Astrocyte (in vitro differentiated cells and primary cell): Measurements from ENCODE around the gene ABCC1. TPM values are rescaled to one million over a fixed set of nuclear protein-coding genes. Genes with fewer than 3 reads are reported as not detected.

Experiments
- DNase-seq: peaks from one replicate; pipeline ENCODE4 v3.0.0-alpha.2; 2010; ENCODE audit warnings: low read depth
- FAIRE-seq: peaks from 2 replicates; lab custom pipeline; 2011; peaks lifted over from hg19 to GRCh38; lab: Jason Lieb, UNC
- H2AFZ ChIP-seq: 2 replicates; pipeline ENCODE4 v1.6.0; 2012; ENCODE audit warnings: low read depth, low read length, inconsistent platforms
- H3K27ac ChIP-seq: 2 replicates; pipeline ENCODE4 v1.5.1; 2011; ENCODE audit warnings: low read depth, low read length, inconsistent platforms
- H3K27me3 ChIP-seq: 2 replicates; pipeline ENCODE4 v1.6.0; 2011; ENCODE audit warnings: low read length, inconsistent platforms; ENCODE audit not compliant: insufficient read depth
- H3K36me3 ChIP-seq: 2 replicates; pipeline ENCODE4 v1.5.1; 2011; ENCODE audit warnings: low read length, inconsistent platforms; ENCODE audit not compliant: insufficient read depth
- H3K4me1 ChIP-seq: 2 replicates; pipeline ENCODE4 v1.5.1; 2011; ENCODE audit warnings: low read length, inconsistent platforms; ENCODE audit not compliant: insufficient read depth
- H3K4me2 ChIP-seq: 2 replicates; pipeline ENCODE4 v1.6.0; 2012; ENCODE audit warnings: low read length, inconsistent platforms
- H3K4me3 ChIP-seq: 2 replicates; pipeline ENCODE4 v1.5.1; 2011; ENCODE audit warnings: low read depth, mild to moderate bottlenecking, low read length, inconsistent platforms; ENCODE audit not compliant: insufficient read depth
- H3K79me2 ChIP-seq: 2 replicates; pipeline ENCODE4 v1.6.0; 2012; ENCODE audit warnings: mild to moderate bottlenecking, low read length, inconsistent platforms; ENCODE audit not compliant: insufficient read depth
- H3K9ac ChIP-seq: 2 replicates; pipeline ENCODE4 v1.6.0; 2012; ENCODE audit warnings: mild to moderate bottlenecking, low read length, inconsistent platforms
- H3K9me3 ChIP-seq: 2 replicates; pipeline ENCODE4 v1.5.1; 2012; ENCODE audit warnings: low read depth, mild to moderate bottlenecking, low read length, inconsistent platforms; ENCODE audit not compliant: insufficient read depth
- H4K20me1 ChIP-seq: 2 replicates; pipeline ENCODE4 v1.6.0; 2012; ENCODE audit warnings: low read length, inconsistent platforms; ENCODE audit not compliant: insufficient read depth
- H3K27ac Mint-ChIP-seq: one replicate; pipeline ENCODE4 v1.8.0; 2021; ENCODE audit warnings: mild to moderate bottlenecking, mixed read lengths; ENCODE audit not compliant: unreplicated experiment
- H3K27me3 Mint-ChIP-seq: one replicate; pipeline ENCODE4 v1.8.0; 2021; ENCODE audit warnings: low read depth, mixed read lengths; ENCODE audit not compliant: unreplicated experiment
- H3K36me3 Mint-ChIP-seq: one replicate; pipeline ENCODE4 v1.8.0; 2021; ENCODE audit warnings: low read depth, mixed read lengths; ENCODE audit not compliant: unreplicated experiment
- H3K4me1 Mint-ChIP-seq: one replicate; pipeline ENCODE4 v1.8.0; 2021; ENCODE audit warnings: low read depth, mixed read lengths; ENCODE audit not compliant: unreplicated experiment
- H3K4me3 Mint-ChIP-seq: one replicate; pipeline ENCODE4 v1.8.0; 2021; ENCODE audit warnings: mild to moderate bottlenecking, moderate library complexity, mixed read lengths; ENCODE audit not compliant: unreplicated experiment
- H3K9me3 Mint-ChIP-seq: one replicate; pipeline ENCODE4 v1.8.0; 2021; ENCODE audit warnings: mild to moderate bottlenecking, mixed read lengths; ENCODE audit not compliant: unreplicated experiment
- EZH2 ChIP-seq: IDR thresholded peaks from 2 replicates; pipeline ENCODE4 v1.6.1; 2012; ENCODE audit warnings: mild to moderate bottlenecking, low read length, inconsistent platforms; ENCODE audit not compliant: insufficient read depth
- total RNA-seq: library from RNA; stranded (reverse); gene quantifications from 2 replicates; pipeline ENCODE4 v1.2.1, GENCODE V29; 2021
- TF ChIP-seq, protein P1 (sequence below): IDR thresholded peaks from 2 replicates; pipeline ENCODE4 v1.5.1; 2011; ENCODE audit warnings: low read depth, mild to moderate bottlenecking, inconsistent platforms, low read length, moderate library complexity; ENCODE audit not compliant: insufficient read depth

ABCC1 gene
- total RNA-seq, 1 donor from 2014 or later = 42.1 TPM

DNA sequence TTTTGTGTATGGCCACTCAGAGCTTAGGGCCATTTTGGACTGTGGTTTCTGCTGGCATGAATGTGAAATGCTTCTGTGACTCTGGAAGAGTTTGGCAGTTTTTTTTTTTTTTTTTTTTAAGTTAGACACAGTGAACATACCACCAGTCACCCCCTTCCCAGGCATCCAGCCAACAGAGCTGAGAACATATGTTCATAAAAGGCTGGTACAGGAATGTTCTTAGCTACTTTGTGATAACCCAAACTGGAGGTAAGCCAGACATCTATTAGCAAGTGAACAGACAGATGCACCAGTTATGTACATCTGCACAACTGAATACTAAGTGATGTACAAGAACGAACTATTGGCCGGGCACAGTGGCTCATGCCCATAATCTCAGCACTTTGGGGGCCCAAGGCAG is 92.7 kb downstream of the ABCC1 start:
- Mint-ChIP-seq H3K27ac (no peak overlapping the region), H3K36me3 (peaks cover 33% of the 10 kb centered on the region), H3K27me3 (no peaks in the 10 kb centered on the region), H3K9me3 (no peaks in the 10 kb centered on the region), H3K4me1 (peaks cover 11% of the 10 kb centered on the region), H3K4me3 (no peak overlapping the region)
- TF ChIP-seq, protein P1, sequence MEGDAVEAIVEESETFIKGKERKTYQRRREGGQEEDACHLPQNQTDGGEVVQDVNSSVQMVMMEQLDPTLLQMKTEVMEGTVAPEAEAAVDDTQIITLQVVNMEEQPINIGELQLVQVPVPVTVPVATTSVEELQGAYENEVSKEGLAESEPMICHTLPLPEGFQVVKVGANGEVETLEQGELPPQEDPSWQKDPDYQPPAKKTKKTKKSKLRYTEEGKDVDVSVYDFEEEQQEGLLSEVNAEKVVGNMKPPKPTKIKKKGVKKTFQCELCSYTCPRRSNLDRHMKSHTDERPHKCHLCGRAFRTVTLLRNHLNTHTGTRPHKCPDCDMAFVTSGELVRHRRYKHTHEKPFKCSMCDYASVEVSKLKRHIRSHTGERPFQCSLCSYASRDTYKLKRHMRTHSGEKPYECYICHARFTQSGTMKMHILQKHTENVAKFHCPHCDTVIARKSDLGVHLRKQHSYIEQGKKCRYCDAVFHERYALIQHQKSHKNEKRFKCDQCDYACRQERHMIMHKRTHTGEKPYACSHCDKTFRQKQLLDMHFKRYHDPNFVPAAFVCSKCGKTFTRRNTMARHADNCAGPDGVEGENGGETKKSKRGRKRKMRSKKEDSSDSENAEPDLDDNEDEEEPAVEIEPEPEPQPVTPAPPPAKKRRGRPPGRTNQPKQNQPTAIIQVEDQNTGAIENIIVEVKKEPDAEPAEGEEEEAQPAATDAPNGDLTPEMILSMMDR = no peak
- no peak for TF ChIP-seq EZH2
- Histone ChIP-seq H3K4me2 (no peak overlapping the region), H3K4me1 (no peaks in the 10 kb centered on the region), H3K79me2 (no peaks in the 10 kb centered on the region), H3K4me3 (no peak overlapping the region), H4K20me1 (peaks cover 33% of the 10 kb centered on the region), H3K36me3 (peaks cover 33% of the 10 kb centered on the region), H3K27ac (no peak overlapping the region), H2AFZ (no peak overlapping the region), H3K9ac (no peak overlapping the region), H3K27me3 (no peaks in the 10 kb centered on the region), H3K9me3 (no peaks in the 10 kb centered on the region)
- DNase-seq (peak; percentile 88), FAIRE-seq (no peak)

DNA sequence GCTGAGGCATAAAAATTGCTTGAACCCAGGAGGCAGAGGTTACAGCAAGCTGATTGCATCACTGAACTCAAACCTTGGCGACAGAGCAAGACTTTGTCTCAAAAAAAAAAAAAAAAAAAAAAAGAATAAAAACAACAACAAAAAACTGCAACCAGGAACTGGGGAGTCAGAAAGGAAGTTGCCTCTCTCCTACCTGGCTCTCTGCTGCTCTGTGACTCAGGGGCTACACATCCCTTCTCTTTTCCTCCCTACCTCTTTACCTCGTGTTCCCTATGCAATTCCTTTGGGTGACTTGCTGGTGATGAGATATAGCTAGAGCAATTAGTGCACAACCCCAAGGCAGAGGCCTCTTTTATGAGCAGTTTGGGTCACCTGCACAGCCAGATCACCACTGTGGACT is 95.9 kb downstream of the ABCC1 start:
- no peak for TF ChIP-seq EZH2
- TF ChIP-seq, protein P1 = no peak
- Mint-ChIP-seq H3K4me3 (no peak overlapping the region), H3K27ac (no peak overlapping the region), H3K36me3 (peaks cover 33% of the 10 kb centered on the region), H3K9me3 (no peaks in the 10 kb centered on the region), H3K4me1 (peaks cover 11% of the 10 kb centered on the region), H3K27me3 (no peaks in the 10 kb centered on the region)
- peaks cover 20% of the 10 kb centered on the region for H3K36me3 ChIP-seq
- DNase-seq = no peak
- H3K4me3 ChIP-seq = no peak overlapping the region
- no peaks in the 10 kb centered on the region for H3K79me2 ChIP-seq
- no peak overlapping the region for H3K9ac ChIP-seq
- H4K20me1 ChIP-seq = peaks cover 18% of the 10 kb centered on the region
- no peaks in the 10 kb centered on the region for H3K27me3 ChIP-seq
- no peak overlapping the region for H3K27ac ChIP-seq
- FAIRE-seq = no peak
- H2AFZ ChIP-seq = no peak overlapping the region
- H3K4me1 ChIP-seq = no peaks in the 10 kb centered on the region
- no peaks in the 10 kb centered on the region for H3K9me3 ChIP-seq
- no peak overlapping the region for H3K4me2 ChIP-seq

DNA sequence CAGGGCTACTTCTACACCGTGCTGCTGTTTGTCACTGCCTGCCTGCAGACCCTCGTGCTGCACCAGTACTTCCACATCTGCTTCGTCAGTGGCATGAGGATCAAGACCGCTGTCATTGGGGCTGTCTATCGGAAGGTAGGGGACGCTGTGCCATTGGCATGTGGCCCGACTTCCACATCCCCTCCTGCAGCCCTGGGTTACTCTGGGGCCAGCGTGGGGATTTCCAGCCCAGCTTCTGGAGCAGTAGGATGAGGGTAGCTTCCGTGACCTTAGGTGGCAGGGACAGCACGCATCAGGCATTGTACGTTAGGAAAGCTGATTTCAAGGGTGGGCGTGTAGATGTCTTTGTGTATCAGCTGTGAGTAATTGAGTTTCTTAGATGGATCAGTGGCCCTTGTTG is 96.5 kb downstream of the ABCC1 start:
- peaks cover 22% of the 10 kb centered on the region for H3K36me3 ChIP-seq
- H3K4me2 ChIP-seq = no peak overlapping the region
- no peak overlapping the region for H2AFZ ChIP-seq
- no peaks in the 10 kb centered on the region for H3K9me3 ChIP-seq
- Mint-ChIP-seq H3K4me3 (no peak overlapping the region), H3K27ac (no peak overlapping the region), H3K36me3 (peaks cover 33% of the 10 kb centered on the region), H3K9me3 (no peaks in the 10 kb centered on the region), H3K4me1 (peaks cover 11% of the 10 kb centered on the region), H3K27me3 (no peaks in the 10 kb centered on the region)
- H3K4me3 ChIP-seq = no peak overlapping the region
- DNase-seq (no peak), FAIRE-seq (no peak)
- H3K4me1 ChIP-seq = no peaks in the 10 kb centered on the region
- no peaks in the 10 kb centered on the region for H3K27me3 ChIP-seq
- H3K27ac ChIP-seq = no peak overlapping the region
- no peak overlapping the region for H3K9ac ChIP-seq
- H3K79me2 ChIP-seq = no peaks in the 10 kb centered on the region
- H4K20me1 ChIP-seq = peaks cover 18% of the 10 kb centered on the region
- TF ChIP-seq EZH2 = no peak
- TF ChIP-seq, protein P1 = no peak
